Left colon (tissue), 2 donors: Measurements from ENCODE around the gene GNB1. TPM values are rescaled to one million over a fixed set of nuclear protein-coding genes. Genes with fewer than 3 reads are reported as not detected.
"Not testable (repeated sequence)": the region's sequence is repeated elsewhere in the genome, so short reads cannot be mapped to it uniquely, and the experiment has no call there.

Experiments
- ATAC-seq: fragments of 200-7000 bp; cut with Tn5 transposase; one replicate; pipeline ENCODE4 v1.9.1; 2020; ENCODE audit warnings: mild to moderate bottlenecking, moderate library complexity
- DNase-seq, 2 donors: peaks; one replicate each; pipeline ENCODE4 v3.0.0-alpha.2; 2020
- intact Hi-C, 2 donors: fragments of 100-400 bp; cut with DNase I in 1 of 2; cut with micrococcal nuclease in 1 of 2; formaldehyde crosslinking; loops; one replicate each; pipeline versions ENCODE4 v1.11.2 to v1.14.0; 2022; cut with DNase I, micrococcal nuclease
- total RNA-seq, 2 donors: library from RNA; stranded (reverse); fragmentation: NEBNext Ultra II Directional; extraction: Animal tissue kit (Norgen Biotek cat#: 25700); gene quantifications; one replicate each; pipeline ENCODE4 v1.2.1, GENCODE V29; 2021
- donor health status: DM: no; HTN: no; CAD: no.
- donor health status: DM: yes; HTN: yes; CAD: no.

GNB1 gene
- total RNA-seq, 2 donors from 2014 or later: 308 to 326 TPM

DNA sequence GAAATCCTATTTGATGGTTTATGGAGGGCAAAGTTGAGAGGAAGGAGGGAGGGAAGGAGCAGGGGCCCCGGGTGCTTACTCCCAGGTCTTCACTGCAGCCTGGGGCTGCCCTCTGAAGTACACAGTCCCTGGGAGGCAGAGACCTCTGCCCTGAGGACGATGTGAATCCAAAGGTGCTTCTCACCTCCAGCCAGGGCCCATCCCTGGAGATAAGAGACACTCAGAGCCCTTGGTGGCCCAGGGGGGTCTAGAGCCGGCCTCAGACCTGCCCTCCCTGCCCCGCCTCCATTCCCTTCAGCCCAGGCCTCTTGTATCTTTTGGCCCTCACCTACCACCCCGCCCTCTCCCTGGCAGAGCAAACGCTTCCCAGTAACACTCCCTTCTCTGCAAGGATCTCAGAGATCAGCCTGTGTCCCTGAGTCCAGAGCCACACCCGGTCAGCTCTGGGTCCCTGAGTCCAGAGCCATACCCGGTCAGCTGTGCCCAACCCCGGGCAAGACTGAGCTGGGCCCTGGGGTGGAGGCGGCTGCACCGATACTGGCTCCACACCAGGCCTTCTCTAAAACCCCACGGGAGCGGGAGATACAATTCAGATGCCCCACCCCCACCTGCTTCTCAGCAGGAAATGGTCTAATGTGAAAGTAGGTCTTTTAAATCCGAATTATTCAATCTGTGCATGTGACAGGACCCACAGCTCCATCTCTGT, 3.6 kb upstream of the GNB1 start:
- intact Hi-C loops: no loop called here

GRCh38 chr1:1893997-1894353, 3.1 kb upstream of the GNB1 start:
- intact Hi-C loops: no loop called here
- no peak for DNase-seq
- no peak for ATAC-seq

More for the DNA sequence above, 3.6 kb upstream of the GNB1 start:
- DNase-seq (peak; percentile 83 to 92), ATAC-seq (peak; percentile 69)

- no peak for DNase-seq
- intact Hi-C loops: no loop called here
Observed at GRCh38 chr1:1893291-1893985, 2.6 kb upstream of the GNB1 start.

DNA sequence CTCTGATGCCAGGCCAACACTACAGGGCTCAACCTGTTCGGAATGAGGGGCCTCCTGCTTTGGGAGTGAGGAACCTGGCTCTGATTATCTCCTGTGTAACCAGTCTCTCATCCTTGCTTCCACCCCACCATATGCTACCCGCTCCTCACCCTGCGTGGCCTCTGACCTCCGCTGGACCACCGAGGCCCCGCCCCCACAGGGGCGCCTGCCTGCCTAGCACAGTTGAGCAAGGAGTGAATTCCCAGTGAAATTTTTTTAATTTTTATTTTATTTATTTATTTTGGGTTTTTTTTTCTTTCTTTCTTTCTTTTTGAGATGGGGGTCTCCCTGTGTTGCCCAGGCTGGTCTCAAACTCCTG, 1.9 kb upstream of the GNB1 start:
- intact Hi-C loops: no loop called here
- ATAC-seq: no peak
- DNase-seq: no peak

More at GRCh38 chr1:1893291-1893985, 2.6 kb upstream of the GNB1 start:
- ATAC-seq: no peak

GRCh38 chr1:1892079-1892762, 1.3 kb upstream of the GNB1 start:
- DNase-seq: peak in 1 of 2 donors; percentile 48
- no peak for ATAC-seq
- intact Hi-C loops: no loop called here

GRCh38 chr1:1891349-1892078, 627 bp upstream of the GNB1 start:
- peak; percentile 84 to 86 for DNase-seq
- intact Hi-C loops: no loop called here
- ATAC-seq: peak; percentile 44

DNA sequence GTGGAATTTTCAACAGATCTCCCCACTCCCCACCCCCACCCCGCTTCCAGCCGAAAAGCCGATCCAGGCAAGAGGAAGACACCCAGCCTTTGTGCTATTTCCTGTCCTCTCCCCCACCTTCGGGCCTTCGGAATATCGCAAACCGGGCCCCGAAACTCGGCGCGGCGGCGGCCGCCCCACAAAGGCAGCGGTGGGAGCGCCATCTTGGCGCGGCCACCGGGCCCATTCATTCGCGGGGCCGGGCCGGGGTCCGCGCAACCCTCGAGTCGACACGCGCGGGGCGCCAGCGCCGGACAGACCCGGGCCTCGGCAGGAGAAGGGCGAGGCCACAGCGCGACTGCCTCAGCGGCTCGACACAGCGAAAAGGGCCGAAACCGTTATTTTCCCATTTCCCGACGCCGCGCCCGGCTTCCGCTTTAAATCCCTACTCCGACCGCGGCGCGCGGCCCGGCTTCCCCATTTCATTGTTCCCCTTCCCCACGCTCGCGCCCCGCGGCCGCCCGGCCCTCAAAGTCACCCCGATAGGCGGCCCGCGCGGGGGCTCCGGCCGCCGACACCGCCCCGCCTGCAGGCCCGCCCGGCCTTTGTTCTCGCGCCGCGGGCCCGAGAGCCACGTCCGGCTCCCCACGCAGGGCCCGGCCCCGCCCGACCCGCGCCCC, 911 bp downstream of the GNB1 start:
- intact Hi-C loops: no loop called here
- DNase-seq (peak in 1 of 2 donors; percentile 73), ATAC-seq (no peak)

- ATAC-seq: no peak
- DNase-seq: no peak
- intact Hi-C loops: no loop called here
Observed at GRCh38 chr1:1889090-1889750, 1.7 kb downstream of the GNB1 start.

DNA sequence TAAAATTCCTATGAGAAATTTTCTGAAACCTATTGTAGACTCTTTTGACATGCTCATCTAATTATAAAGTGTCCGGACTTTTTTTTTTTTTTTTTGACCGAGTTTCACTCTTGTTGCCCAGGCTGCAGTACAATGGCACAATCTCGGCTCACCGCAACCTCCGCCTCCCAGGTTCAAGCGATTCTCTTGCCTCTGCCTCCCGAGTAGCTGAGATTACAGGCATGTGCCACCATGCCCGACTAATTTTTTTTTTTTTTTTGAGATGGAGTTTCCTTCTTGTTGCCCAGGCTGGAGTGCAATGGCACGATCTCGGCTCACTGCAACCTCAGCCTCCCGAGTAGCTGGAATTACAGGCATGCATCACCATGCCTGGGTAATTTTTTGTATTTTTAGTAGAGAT, 7.0 kb downstream of the GNB1 start:
- intact Hi-C loops, DNase-seq, ATAC-seq: not testable (repeated sequence)

GRCh38 chr1:1883092-1883873, 7.6 kb downstream of the GNB1 start:
- no peak for DNase-seq
- intact Hi-C loops: no loop called here
- no peak for ATAC-seq

- intact Hi-C loops: no loop called here
- ATAC-seq: peak; percentile 90
- DNase-seq: peak; percentile 57 to 73
Observed at GRCh38 chr1:1881727-1882126, 9.2 kb downstream of the GNB1 start.

- peak; percentile 57 for ATAC-seq
- DNase-seq: no peak
- intact Hi-C loops: no loop called here
Observed at GRCh38 chr1:1880617-1881312, 10.1 kb downstream of the GNB1 start.

GRCh38 chr1:1879942-1880341, 10.9 kb downstream of the GNB1 start:
- intact Hi-C loops: no loop called here
- DNase-seq: no peak
- ATAC-seq: no peak

GRCh38 chr1:1877865-1878436, 12.9 kb downstream of the GNB1 start:
- DNase-seq: no peak
- intact Hi-C loops: no loop called here
- ATAC-seq: no peak

DNA sequence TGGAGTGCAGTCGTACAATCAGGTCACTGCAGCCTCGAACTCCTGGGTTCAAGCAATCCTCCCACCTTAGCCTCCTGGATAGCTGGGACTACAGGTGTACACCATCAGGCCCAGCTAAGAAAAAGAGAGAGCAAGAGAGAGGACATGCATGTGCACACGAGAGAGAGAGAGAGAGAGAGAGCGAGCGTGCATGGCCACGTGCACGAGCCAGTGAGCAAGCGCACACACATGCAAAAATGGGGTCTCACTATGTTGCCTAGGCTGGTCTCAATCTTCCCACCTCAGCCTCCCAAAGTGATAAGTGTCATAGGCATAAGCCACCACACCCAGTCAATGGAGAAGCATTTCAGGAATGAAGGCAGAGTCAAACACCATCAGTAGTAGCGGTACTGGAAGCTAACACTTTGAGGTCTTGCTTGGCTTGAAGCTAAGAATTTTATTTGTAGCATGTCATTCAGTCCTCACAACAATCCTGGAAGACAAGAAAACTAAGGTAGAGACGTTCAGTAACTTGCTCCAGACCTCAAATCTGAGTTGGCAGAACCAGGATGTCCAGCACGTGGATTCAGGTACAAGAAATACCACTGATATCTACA, 14.5 kb downstream of the GNB1 start:
- intact Hi-C loops: no loop called here
- ATAC-seq: no peak
- no peak for DNase-seq

DNA sequence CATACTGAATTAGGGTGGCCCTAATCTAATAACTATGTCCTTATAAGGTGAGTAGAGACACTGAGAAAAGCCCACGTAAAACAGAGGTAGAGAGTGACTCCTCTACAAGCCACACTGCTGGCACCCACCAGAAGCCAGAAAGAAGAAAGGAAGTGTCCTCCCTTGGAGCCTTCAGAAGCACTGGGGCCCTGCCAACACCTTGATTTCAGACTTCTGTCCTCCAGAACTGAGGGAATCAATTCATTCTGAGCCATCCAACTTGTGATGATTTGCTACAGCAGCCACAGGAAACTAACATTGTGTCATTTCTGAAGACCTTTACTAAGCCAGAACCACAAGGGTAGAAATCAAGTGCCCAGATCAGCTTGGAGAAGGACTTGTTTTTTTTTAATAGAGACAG, 15.0 kb downstream of the GNB1 start:
- intact Hi-C loops: no loop called here
- ATAC-seq (no peak), DNase-seq (no peak)
